ENCODE results near the gene NPC1L1. TPM values are rescaled to one million over a fixed set of nuclear protein-coding genes. Genes with fewer than 3 reads are reported as not detected.

Gene NPC1L1
- total and polyA plus RNA-seq, 7 donors: 0.09 to 0.83 (median 0.36) TPM; not detected in 2

- H3K36me3 ChIP-seq: no peaks in the 10 kb centered on the region
- H3K4me1 ChIP-seq: peaks cover 0 to 6% (median 0%) of the 10 kb centered on the region in 4 donors
- 94 to 96% methylated on average over 5 of the region's 5 CpGs for WGBS, 2 donors
- TF ChIP-seq CTCF (IDR thresholded peaks at IDR 0.05): no peak
- TF ChIP-seq POLR2A (IDR thresholded peaks at IDR 0.05): no peak
- TF ChIP-seq EP300 (IDR thresholded peaks at IDR 0.05): no peak
- TF ChIP-seq POLR2AphosphoS5 (IDR thresholded peaks at IDR 0.05): no peak
- DNase-seq: no peak
- intact Hi-C loops (cut with DNase I): no loop called here
- H3K9me3 ChIP-seq: no peaks in the 10 kb centered on the region
- no peak overlapping the region for H3K27ac ChIP-seq
- H3K4me3 ChIP-seq: no peak overlapping the region
- H3K27me3 ChIP-seq: no peaks in the 10 kb centered on the region
Observed at GRCh38 chr7:44497155-44498027, 43.7 kb downstream of the NPC1L1 start.

GRCh38 chr7:44496385-44496784, 44.7 kb downstream of the NPC1L1 start:
- intact Hi-C loops (cut with DNase I): no loop called here
- TF ChIP-seq POLR2AphosphoS5 (IDR thresholded peaks at IDR 0.05) (no peak), EP300 (IDR thresholded peaks at IDR 0.05) (no peak), POLR2A (IDR thresholded peaks at IDR 0.05) (no peak), CTCF (IDR thresholded peaks at IDR 0.05) (no peak)
- no peak for DNase-seq

GRCh38 chr7:44494960-44495359, 46.2 kb downstream of the NPC1L1 start:
- Histone ChIP-seq H3K4me3 (no peak overlapping the region), H3K27ac (no peak overlapping the region), H3K27me3 (no peaks in the 10 kb centered on the region), H3K4me1 (peaks cover 0 to 6% (median under 1%) of the 10 kb centered on the region in 4 donors), H3K9me3 (no peaks in the 10 kb centered on the region), H3K36me3 (no peaks in the 10 kb centered on the region)
- no peak for DNase-seq
- TF ChIP-seq CTCF (IDR thresholded peaks at IDR 0.05) (no peak), EP300 (IDR thresholded peaks at IDR 0.05) (no peak)
- intact Hi-C loops (cut with DNase I): loop anchor here (5.0 kb wide), 2 partner anchors 72 to 453 kb away; partner anchors contain the start of gene DBNL
- WGBS, 2 donors: 61 to 89% methylated on average over 2 of the region's 2 CpGs

More at GRCh38 chr7:44496385-44496784, 44.7 kb downstream of the NPC1L1 start:
- Histone ChIP-seq H3K4me3 (no peak overlapping the region), H3K27me3 (no peaks in the 10 kb centered on the region), H3K36me3 (no peaks in the 10 kb centered on the region), H3K4me1 (peaks cover 0 to 6% (median 0%) of the 10 kb centered on the region in 4 donors), H3K27ac (no peak overlapping the region), H3K9me3 (no peaks in the 10 kb centered on the region)
- 82 to 91% methylated on average over 1 of the region's 1 CpG for WGBS, 2 donors

- H3K27ac ChIP-seq: peak overlapping the region; percentile 86 to 96 (median 94)
- DNase-seq: no peak
- no peaks in the 10 kb centered on the region for H3K9me3 ChIP-seq
- peak overlapping the region; percentile 71 to 92 (median 85) for H3K4me3 ChIP-seq
- peaks cover 0 to 37% (median 31%) of the 10 kb centered on the region in 4 donors for H3K4me1 ChIP-seq
- 5 to 14% methylated on average over 3 of the region's 3 CpGs for WGBS, 2 donors
- no peak for TF ChIP-seq CTCF (IDR thresholded peaks at IDR 0.05)
- no peak for TF ChIP-seq EP300 (IDR thresholded peaks at IDR 0.05)
- TF ChIP-seq POLR2AphosphoS5 (IDR thresholded peaks at IDR 0.05): no peak
- no peak for TF ChIP-seq POLR2A (IDR thresholded peaks at IDR 0.05)
- no peaks in the 10 kb centered on the region for H3K27me3 ChIP-seq
- intact Hi-C loops (cut with DNase I): loop anchor here (5.0 kb wide), 2 partner anchors 76 to 449 kb away; partner anchors contain the start of gene DBNL
- H3K36me3 ChIP-seq: no peaks in the 10 kb centered on the region
Observed at GRCh38 chr7:44491229-44491628, 49.9 kb downstream of the NPC1L1 start.
